Ascending aorta (tissue), 2 donors: ENCODE measurements around the gene SH3BGRL3. TPM values are rescaled to one million over a fixed set of nuclear protein-coding genes. Genes with fewer than 3 reads are reported as not detected.
A peak's percentile ranks its signal among the peaks of the same experiment; 100 is the strongest.
"Not testable (repeated sequence)": the region's sequence is repeated elsewhere in the genome, so short reads cannot be mapped to it uniquely, and the experiment has no call there.

ENCODE experiments used
- DNase-seq, 2 donors: peaks; one replicate each; pipeline ENCODE4 v3.0.0-alpha.2; 2019; ENCODE audit warnings: low spot score in 2 of 2
- H3K27ac ChIP-seq, 2 donors: fragments of 200-600 bp; sonication (generic); one replicate each; pipeline ENCODE4 v1.5.1; 2016 to 2017; ENCODE audit warnings: mild to moderate bottlenecking in 1 of 2
- H3K27me3 ChIP-seq: fragments of 200-600 bp; sonication (generic); one replicate; pipeline ENCODE4 v1.5.1; 2017
- H3K36me3 ChIP-seq, 2 donors: fragments of 200-600 bp; sonication (generic); one replicate each; pipeline ENCODE4 v1.5.1; 2016
- H3K4me1 ChIP-seq, 2 donors: fragments of 200-600 bp; sonication (generic); one replicate each; pipeline ENCODE4 v1.5.1; 2016 to 2017; ENCODE audit warnings: mild to moderate bottlenecking in 1 of 2
- H3K4me3 ChIP-seq, 2 donors: fragments of 200-600 bp; sonication (generic); one replicate each; pipeline ENCODE4 v1.5.1; 2016 to 2017; ENCODE audit warnings: mild to moderate bottlenecking in 1 of 2
- H3K9me3 ChIP-seq, 2 donors: fragments of 200-600 bp; sonication (generic); one replicate each; pipeline ENCODE4 v1.5.1; 2016
- CTCF ChIP-seq, 3 experiments: fragments of 200-600 bp in 2 of 3; fragments of 450-650 bp in 1 of 3; sonication (generic) in 2 of 3; IDR thresholded peaks; one replicate each; pipeline ENCODE4 v1.5.1; 2016 to 2019; ENCODE audit warnings: antibody characterized with exemption in 3 of 3, mild to moderate bottlenecking in 1 of 3, moderate library complexity in 1 of 3
- intact Hi-C: fragments of 100-400 bp; cut with DNase I; formaldehyde crosslinking; loops from one replicate; pipeline ENCODE4 v1.15.1; 2023
- total RNA-seq: library from RNA; depleted of rRNA; stranded (reverse); fragments of >200 nt; gene quantifications from one replicate; pipeline ENCODE4 v1.1.0, GENCODE V29; 2016

The SH3BGRL3 gene
- total RNA-seq, 1 donor from 2014 or later = 228 TPM

GRCh38 chr1:26305667-26306289, 25.9 kb downstream of the SH3BGRL3 start:
- intact Hi-C loops = no loop called here
- no peak for DNase-seq
- Histone ChIP-seq H3K27me3 (no peaks in the 10 kb centered on the region), H3K9me3 (no peaks in the 10 kb centered on the region), H3K36me3 (no peaks in the 10 kb centered on the region), H3K27ac (peak overlapping the region; percentile 20 to 55), H3K4me1 (peaks cover 5 to 8% of the 10 kb centered on the region in 2 donors), H3K4me3 (peak overlapping the region; percentile 68 to 70)
- no peak for TF ChIP-seq CTCF (IDR thresholded peaks at IDR 0.05)

GRCh38 chr1:26306290-26307229, 26.7 kb downstream of the SH3BGRL3 start, which contains the start of gene UBXN11:
TSS of gene UBXN11 (minus strand) at chr1:26306636. CDS start at chr1:26302883, 3,753 bp downstream.
- TF ChIP-seq CTCF (IDR thresholded peaks at IDR 0.05) = no peak
- no peaks in the 10 kb centered on the region for H3K9me3 ChIP-seq
- peak within 1 kb of the TSS; percentile 68 to 70 for H3K4me3 ChIP-seq
- no peaks in the 10 kb centered on the region for H3K27me3 ChIP-seq
- H3K36me3 ChIP-seq = no peaks in the 10 kb centered on the region
- intact Hi-C loops = loop anchor here (1.0 kb wide), 1 partner anchor 28 kb away; no protein-coding TSS in a partner anchor
- peaks cover 5 to 8% of the 10 kb centered on the region in 2 donors for H3K4me1 ChIP-seq
- DNase-seq = peak; percentile 66 to 94
- peak within 1 kb of the TSS; percentile 20 to 55 for H3K27ac ChIP-seq

- Histone ChIP-seq H3K36me3 (no peaks in the 10 kb centered on the region), H3K27me3 (no peaks in the 10 kb centered on the region), H3K27ac (peak overlapping the region in 1 of 2 donors; percentile 20), H3K9me3 (no peaks in the 10 kb centered on the region), H3K4me3 (no peak overlapping the region), H3K4me1 (peaks cover 5 to 8% of the 10 kb centered on the region in 2 donors)
- intact Hi-C loops = loop anchor here (1.0 kb wide), 1 partner anchor 29 kb away; no protein-coding TSS in a partner anchor
- TF ChIP-seq CTCF (IDR thresholded peaks at IDR 0.05) = no peak
- DNase-seq = no peak
Measured at GRCh38 chr1:26307363-26307781, 27.5 kb downstream of the SH3BGRL3 start.

- not testable (repeated sequence) for H3K27ac ChIP-seq, H3K36me3 ChIP-seq, H3K27me3 ChIP-seq, DNase-seq, H3K4me1 ChIP-seq, H3K9me3 ChIP-seq, H3K4me3 ChIP-seq
- intact Hi-C loops = loop anchor here (1.0 kb wide), 1 partner anchor 30 kb away; no protein-coding TSS in a partner anchor
Measured at GRCh38 chr1:26307966-26308899, 28.3 kb downstream of the SH3BGRL3 start.

- DNase-seq = no peak
- no peaks in the 10 kb centered on the region for H3K27me3 ChIP-seq
- H3K9me3 ChIP-seq = no peaks in the 10 kb centered on the region
- intact Hi-C loops = no loop called here
- H3K4me3 ChIP-seq = no peak overlapping the region
- H3K36me3 ChIP-seq = no peaks in the 10 kb centered on the region
- no peaks in the 10 kb centered on the region for H3K4me1 ChIP-seq
- TF ChIP-seq CTCF (IDR thresholded peaks at IDR 0.05) = no peak
- H3K27ac ChIP-seq = no peak overlapping the region
Measured at GRCh38 chr1:26314501-26314900, 34.6 kb downstream of the SH3BGRL3 start.
